MCF 10A (cell line): ENCODE data around the gene CKAP2L. TPM values are rescaled to one million over a fixed set of nuclear protein-coding genes. Genes with fewer than 3 reads are reported as not detected.

Experiments used
- BruUV-seq: library from RNA; stranded (reverse); fragments of 400-500 nt; replicated peaks from 2 replicates; lab custom pipeline; 2021; lab: Mats Ljungman, UMichigan
- CTCF ChIA-PET: fragments of 300-600 bp; sonication (Branson Sonifier 250); formaldehyde crosslinking; extraction: SDS; loops from one replicate; lab custom pipeline; 2021; ENCODE audit warnings: antibody characterized with exemption, inconsistent platforms; lab: Yijun Ruan, JAX
- POLR2A ChIA-PET: fragments of 300-600, 350-650 bp; sonication (Branson Sonifier 250); formaldehyde crosslinking; extraction: SDS; loops from one replicate; lab custom pipeline; 2020; ENCODE audit warnings: antibody characterized with exemption, inconsistent platforms; lab: Yijun Ruan, JAX
- DNase-seq: peaks from one replicate; pipeline ENCODE4 v3.0.0-alpha.2; 2018; ENCODE audit not compliant: unreplicated experiment
- H3K27ac Mint-ChIP-seq: one replicate; pipeline ENCODE4 v1.8.0; 2022; ENCODE audit warnings: mild to moderate bottlenecking, low read depth, mixed read lengths; ENCODE audit not compliant: unreplicated experiment
- H3K27me3 Mint-ChIP-seq: one replicate; pipeline ENCODE4 v1.8.0; 2022; ENCODE audit warnings: mixed read lengths; ENCODE audit not compliant: insufficient read depth, unreplicated experiment
- H3K36me3 Mint-ChIP-seq: one replicate; pipeline ENCODE4 v1.8.0; 2022; ENCODE audit warnings: mild to moderate bottlenecking, moderate library complexity, mixed read lengths; ENCODE audit not compliant: insufficient read depth, unreplicated experiment
- H3K4me1 Mint-ChIP-seq: one replicate; pipeline ENCODE4 v1.8.0; 2022; ENCODE audit warnings: mixed read lengths; ENCODE audit not compliant: insufficient read depth, unreplicated experiment
- H3K4me3 Mint-ChIP-seq: one replicate; pipeline ENCODE4 v1.8.0; 2022; ENCODE audit warnings: mild to moderate bottlenecking, moderate library complexity, mixed read lengths; ENCODE audit not compliant: unreplicated experiment
- H3K9me3 Mint-ChIP-seq: one replicate; pipeline ENCODE4 v1.8.0; 2022; ENCODE audit warnings: mixed read lengths; ENCODE audit not compliant: unreplicated experiment
- CTCF ChIP-seq: fragments of 200-600 bp; IDR thresholded peaks from one replicate; pipeline ENCODE4 v1.8.0; 2022; ENCODE audit warnings: antibody characterized with exemption, mild to moderate bottlenecking; ENCODE audit not compliant: unreplicated experiment
- intact Hi-C: fragments of 100-400 bp; cut with micrococcal nuclease; formaldehyde crosslinking; loops from 2 replicates; pipeline ENCODE4 v1.14.1; 2022
- total RNA-seq: library from RNA; stranded (reverse); gene quantifications from 2 replicates; pipeline ENCODE4 v1.2.3, GENCODE V29; 2022

CKAP2L gene
- total RNA-seq, 1 experiment from 2014 or later = 21.6 TPM

- H3K27ac Mint-ChIP-seq = peak overlapping the region; percentile 82
- peaks cover 19% of the 10 kb centered on the region for H3K4me1 Mint-ChIP-seq
- no peaks in the 10 kb centered on the region for H3K36me3 Mint-ChIP-seq
- no peaks in the 10 kb centered on the region for H3K27me3 Mint-ChIP-seq
- intact Hi-C loops = no loop called here
- no peak for DNase-seq
- peaks cover 18% of the 10 kb centered on the region for H3K9me3 Mint-ChIP-seq
- BruUV-seq = no TSS peak
- CTCF ChIA-PET = interaction anchor here (0.6 to 1.6 kb wide), 3 partner anchors 85 to 140 kb away, joined by 3 to 5 read pairs (median 4); no protein-coding TSS in a partner anchor
- no peak overlapping the region for H3K4me3 Mint-ChIP-seq
- TF ChIP-seq CTCF = no peak
- POLR2A ChIA-PET = interaction anchor here (0.7 to 6.1 kb wide), 6 partner anchors 13 to 141 kb away, joined by 3 to 37 read pairs (median 3); partner anchors contain the start of gene IL1A
Measured at GRCh38 chr2:112800881-112801583, 36.6 kb upstream of the CKAP2L start.

GRCh38 chr2:112798979-112799975 lies 34.9 kb upstream of the CKAP2L start:
- Mint-ChIP-seq H3K4me1 (peaks cover 23% of the 10 kb centered on the region), H3K27me3 (no peaks in the 10 kb centered on the region), H3K27ac (no peak overlapping the region), H3K9me3 (peaks cover 24% of the 10 kb centered on the region), H3K36me3 (no peaks in the 10 kb centered on the region), H3K4me3 (no peak overlapping the region)
- DNase-seq = no peak
- TF ChIP-seq CTCF = no peak
- CTCF ChIA-PET = interaction anchor here (1.1 kb wide), 1 partner anchor 10 kb away, joined by 4 read pairs; no protein-coding TSS in a partner anchor
- intact Hi-C loops = no loop called here
- POLR2A ChIA-PET = no interaction called here
- BruUV-seq = no TSS peak

- DNase-seq = no peak
- no peak for TF ChIP-seq CTCF
- no peak overlapping the region for H3K27ac Mint-ChIP-seq
- H3K27me3 Mint-ChIP-seq = no peaks in the 10 kb centered on the region
- ChIA-PET CTCF (interaction anchor here (0.6 to 0.9 kb wide), 3 partner anchors 13 to 174 kb away, joined by 3 to 4 read pairs (median 3); no protein-coding TSS in a partner anchor), POLR2A (interaction anchor here (3.9 to 6.3 kb wide), 3 partner anchors 8 to 16 kb away, joined by 32 to 131 read pairs (median 87); partner anchors contain the start of gene IL1A)
- no peak overlapping the region for H3K4me3 Mint-ChIP-seq
- H3K9me3 Mint-ChIP-seq = peaks cover 31% of the 10 kb centered on the region
- no peaks in the 10 kb centered on the region for H3K36me3 Mint-ChIP-seq
- no TSS peak for BruUV-seq
- H3K4me1 Mint-ChIP-seq = peaks cover 32% of the 10 kb centered on the region
- intact Hi-C loops = no loop called here
Measured at GRCh38 chr2:112796486-112796885, 32.1 kb upstream of the CKAP2L start.
